ENCODE results near the gene GPR179. TPM values are rescaled to one million over a fixed set of nuclear protein-coding genes. Genes with fewer than 3 reads are reported as not detected.

The GPR179 gene
- total RNA-seq, 2 experiments from 2014 or later = 0.32 to 1.1 TPM

DNA sequence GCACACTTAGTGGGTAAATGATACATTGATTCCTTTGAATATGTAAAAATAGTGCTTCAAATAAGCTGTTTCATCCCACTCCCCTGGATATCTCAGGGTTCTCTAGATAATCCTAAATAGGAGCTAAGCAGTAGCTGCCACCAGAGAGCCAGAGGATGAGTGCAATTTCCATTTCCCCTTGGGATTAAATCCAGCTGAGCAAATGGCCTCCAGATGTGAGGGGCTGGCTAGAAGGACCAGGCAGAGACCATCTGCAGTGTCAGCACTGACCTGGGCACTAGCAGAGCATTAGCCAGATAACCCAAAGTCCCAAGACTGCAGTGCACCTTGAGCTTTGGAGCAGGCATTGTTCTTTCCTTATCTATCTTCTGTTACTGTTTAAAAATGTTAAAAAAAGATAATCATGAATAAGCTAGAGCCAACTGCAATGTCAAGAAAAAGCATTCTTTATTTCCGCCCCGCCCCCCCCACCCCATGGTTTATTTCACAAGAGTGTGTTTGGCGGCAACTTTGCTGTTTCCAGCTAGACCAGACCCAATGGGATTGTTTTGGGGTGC, 19.5 kb downstream of the GPR179 start:
- Histone ChIP-seq H2AFZ (ENCODE audit: low read length) (no peak overlapping the region), H3K79me2 (ENCODE audit: insufficient read depth, low read depth, low read length) (no peaks in the 10 kb centered on the region), H4K20me1 (ENCODE audit: insufficient read depth, low read length) (no peaks in the 10 kb centered on the region), H3K4me1 (ENCODE audit: insufficient read depth, low read length, poor library complexity, severe bottlenecking) (peaks cover 69% of the 10 kb centered on the region), H3K4me3 (ENCODE audit: low read depth, low read length, poor library complexity, severe bottlenecking) (peak overlapping the region; percentile 48), H3K4me2 (ENCODE audit: low read length) (peak overlapping the region; percentile 91), H3K27ac (ENCODE audit: low read depth, low read length, poor library complexity, severe bottlenecking) (peak overlapping the region; percentile 97), H3K36me3 (ENCODE audit: insufficient read depth, low read length) (peaks cover 33% of the 10 kb centered on the region), H3K9me3 (ENCODE audit: low read length) (no peaks in the 10 kb centered on the region), H3K9me2 (ENCODE audit: insufficient read depth, low read length) (no peaks in the 10 kb centered on the region)
- no peak for DNase-seq (ENCODE audit: low spot score)
- intact Hi-C loops (cut with micrococcal nuclease; ENCODE audit: unreplicated experiment) = loop anchor here (2.0 kb wide), 1 partner anchor 91 kb away; no protein-coding TSS in a partner anchor
- BruUV-seq (replicated peaks) = no TSS peak
- TF ChIP-seq, protein P1, sequence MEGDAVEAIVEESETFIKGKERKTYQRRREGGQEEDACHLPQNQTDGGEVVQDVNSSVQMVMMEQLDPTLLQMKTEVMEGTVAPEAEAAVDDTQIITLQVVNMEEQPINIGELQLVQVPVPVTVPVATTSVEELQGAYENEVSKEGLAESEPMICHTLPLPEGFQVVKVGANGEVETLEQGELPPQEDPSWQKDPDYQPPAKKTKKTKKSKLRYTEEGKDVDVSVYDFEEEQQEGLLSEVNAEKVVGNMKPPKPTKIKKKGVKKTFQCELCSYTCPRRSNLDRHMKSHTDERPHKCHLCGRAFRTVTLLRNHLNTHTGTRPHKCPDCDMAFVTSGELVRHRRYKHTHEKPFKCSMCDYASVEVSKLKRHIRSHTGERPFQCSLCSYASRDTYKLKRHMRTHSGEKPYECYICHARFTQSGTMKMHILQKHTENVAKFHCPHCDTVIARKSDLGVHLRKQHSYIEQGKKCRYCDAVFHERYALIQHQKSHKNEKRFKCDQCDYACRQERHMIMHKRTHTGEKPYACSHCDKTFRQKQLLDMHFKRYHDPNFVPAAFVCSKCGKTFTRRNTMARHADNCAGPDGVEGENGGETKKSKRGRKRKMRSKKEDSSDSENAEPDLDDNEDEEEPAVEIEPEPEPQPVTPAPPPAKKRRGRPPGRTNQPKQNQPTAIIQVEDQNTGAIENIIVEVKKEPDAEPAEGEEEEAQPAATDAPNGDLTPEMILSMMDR (conservative IDR thresholded peaks at IDR 0.05; ENCODE audit: low read length) = no peak
- TF ChIP-seq EZH2phosphoT487 (IDR thresholded peaks at IDR 0.05; ENCODE audit: borderline replicate concordance, low read depth, low read length) = no peak
- CTCF ChIA-PET (ENCODE audit: unreplicated experiment) = interaction anchor here (0.5 to 3.2 kb wide), 2 partner anchors 25 to 434 kb away, joined by 3 to 17 read pairs; no protein-coding TSS in a partner anchor
- POLR2A ChIA-PET = interaction anchor here (0.7 to 4.1 kb wide), 9 partner anchors 8 to 1779 kb away, joined by 3 to 38 read pairs (median 4); partner anchors contain the start of gene SOCS7

DNA sequence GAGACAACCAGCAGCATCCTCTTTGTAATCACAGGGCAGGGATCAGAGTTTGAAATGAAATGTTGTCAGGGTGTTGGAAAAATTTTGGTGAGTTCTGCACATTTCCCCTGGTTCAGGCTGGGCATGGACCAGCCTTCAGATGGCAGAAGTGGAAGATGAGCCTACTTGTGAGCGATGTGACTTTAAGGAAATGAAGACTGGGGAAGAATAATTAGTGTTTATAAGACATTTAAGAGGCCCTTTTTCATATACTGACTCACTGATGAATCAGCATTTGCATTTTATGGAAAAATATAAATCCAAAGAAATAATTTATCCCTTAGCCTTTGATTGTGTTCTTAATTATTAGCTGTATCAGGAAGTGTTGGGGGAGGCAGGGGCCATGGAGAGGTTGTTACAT, 20.9 kb downstream of the GPR179 start:
- Histone ChIP-seq H3K4me2 (ENCODE audit: low read length) (no peak overlapping the region), H3K9me2 (ENCODE audit: insufficient read depth, low read length) (no peaks in the 10 kb centered on the region), H3K4me1 (ENCODE audit: insufficient read depth, low read length, poor library complexity, severe bottlenecking) (peaks cover 56% of the 10 kb centered on the region), H3K36me3 (ENCODE audit: insufficient read depth, low read length) (peaks cover 37% of the 10 kb centered on the region), H4K20me1 (ENCODE audit: insufficient read depth, low read length) (no peaks in the 10 kb centered on the region), H2AFZ (ENCODE audit: low read length) (no peak overlapping the region), H3K4me3 (ENCODE audit: low read depth, low read length, poor library complexity, severe bottlenecking) (no peak overlapping the region), H3K9me3 (ENCODE audit: low read length) (no peaks in the 10 kb centered on the region), H3K79me2 (ENCODE audit: insufficient read depth, low read depth, low read length) (no peaks in the 10 kb centered on the region), H3K27ac (ENCODE audit: low read depth, low read length, poor library complexity, severe bottlenecking) (peak overlapping the region; percentile 17)
- intact Hi-C loops (cut with micrococcal nuclease; ENCODE audit: unreplicated experiment) = no loop called here
- no peak for DNase-seq (ENCODE audit: low spot score)
- CTCF ChIA-PET (ENCODE audit: unreplicated experiment) = interaction anchor here (1.0 kb wide), 2 partner anchors 11 to 13 kb away, joined by 3 to 5 read pairs; no protein-coding TSS in a partner anchor
- no peak for TF ChIP-seq EZH2phosphoT487 (IDR thresholded peaks at IDR 0.05; ENCODE audit: borderline replicate concordance, low read depth, low read length)
- TF ChIP-seq, protein P1 (conservative IDR thresholded peaks at IDR 0.05; ENCODE audit: low read length) = no peak
- BruUV-seq (replicated peaks) = no TSS peak
- POLR2A ChIA-PET = interaction anchor here (4.1 kb wide), 1 partner anchor 30 kb away, joined by 38 read pairs; the partner anchor contains the start of gene SOCS7

DNA sequence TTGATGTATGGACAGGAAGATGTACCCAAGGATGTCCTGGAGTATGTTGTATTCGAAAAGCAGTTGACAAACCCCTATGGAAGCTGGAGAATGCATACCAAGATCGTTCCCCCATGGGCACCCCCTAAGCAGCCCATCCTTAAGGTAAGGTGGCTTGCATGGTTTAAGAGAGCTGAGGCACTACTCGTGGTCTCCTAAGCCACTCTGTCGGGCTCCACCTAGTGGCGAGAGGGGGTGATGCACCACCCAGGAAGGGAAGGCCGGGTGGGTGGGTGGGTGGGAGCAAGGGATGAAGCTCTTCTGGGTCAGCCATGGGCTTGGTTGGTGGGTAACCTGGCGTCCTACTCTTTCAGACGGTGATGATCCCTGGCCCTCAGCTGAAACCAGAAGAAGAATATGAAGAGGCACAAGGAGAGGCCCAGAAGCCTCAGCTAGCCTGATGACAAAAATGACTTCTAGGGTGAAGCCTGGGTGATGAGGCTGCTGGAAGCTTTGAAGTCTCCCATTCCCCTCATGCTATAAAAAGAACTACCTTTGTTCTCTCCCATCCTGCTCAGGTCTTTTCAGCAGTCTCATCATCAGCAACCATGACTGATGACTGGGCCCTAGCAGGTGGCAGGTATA, 21.5 kb downstream of the GPR179 start:
- Histone ChIP-seq H2AFZ (ENCODE audit: low read length) (no peak overlapping the region), H4K20me1 (ENCODE audit: insufficient read depth, low read length) (no peaks in the 10 kb centered on the region), H3K9me2 (ENCODE audit: insufficient read depth, low read length) (no peaks in the 10 kb centered on the region), H3K79me2 (ENCODE audit: insufficient read depth, low read depth, low read length) (no peaks in the 10 kb centered on the region), H3K9me3 (ENCODE audit: low read length) (no peaks in the 10 kb centered on the region), H3K4me2 (ENCODE audit: low read length) (no peak overlapping the region), H3K4me3 (ENCODE audit: low read depth, low read length, poor library complexity, severe bottlenecking) (no peak overlapping the region), H3K4me1 (ENCODE audit: insufficient read depth, low read length, poor library complexity, severe bottlenecking) (peaks cover 50% of the 10 kb centered on the region), H3K36me3 (ENCODE audit: insufficient read depth, low read length) (peaks cover 37% of the 10 kb centered on the region), H3K27ac (ENCODE audit: low read depth, low read length, poor library complexity, severe bottlenecking) (peak overlapping the region; percentile 17)
- peak; percentile 76 for DNase-seq (ENCODE audit: low spot score)
- intact Hi-C loops (cut with micrococcal nuclease; ENCODE audit: unreplicated experiment) = no loop called here
- no TSS peak for BruUV-seq (replicated peaks)
- ChIA-PET POLR2A (no interaction called here), CTCF (ENCODE audit: unreplicated experiment) (interaction anchor here (1.0 kb wide), 2 partner anchors 11 to 13 kb away, joined by 3 to 5 read pairs; no protein-coding TSS in a partner anchor)
- TF ChIP-seq, protein P1 (conservative IDR thresholded peaks at IDR 0.05; ENCODE audit: low read length) = peak; percentile 59
- no peak for TF ChIP-seq EZH2phosphoT487 (IDR thresholded peaks at IDR 0.05; ENCODE audit: borderline replicate concordance, low read depth, low read length)

All from OCI-LY7 (cell line).